Stomach smooth muscle (tissue), 2 donors: Measurements from ENCODE around the gene PEX5L.

Experiments
- H3K27ac ChIP-seq: one replicate; pipeline ENCODE4 v1.7.0; 2013; ENCODE audit warnings: mild to moderate bottlenecking, low read length, inconsistent platforms
- H3K27me3 ChIP-seq, 2 donors: one replicate each; pipeline ENCODE4 v1.7.0; 2013; ENCODE audit warnings: low read length in 2 of 2; ENCODE audit not compliant: insufficient read depth in 2 of 2, control insufficient read depth in 1 of 2
- H3K36me3 ChIP-seq, 2 donors: one replicate each; pipeline ENCODE4 v1.7.0; 2013; ENCODE audit warnings: low read length in 2 of 2; ENCODE audit not compliant: control insufficient read depth in 2 of 2, insufficient read depth in 2 of 2
- H3K4me1 ChIP-seq: one replicate; pipeline ENCODE4 v1.7.0; 2013; ENCODE audit warnings: low read length; ENCODE audit not compliant: control insufficient read depth, insufficient read depth
- H3K4me3 ChIP-seq, 2 donors: one replicate each; pipeline ENCODE4 v1.7.0; 2013; ENCODE audit warnings: low read length in 2 of 2
- H3K9ac ChIP-seq, 2 donors: one replicate each; pipeline ENCODE4 v1.7.0; 2013; ENCODE audit warnings: low read length in 2 of 2, mild to moderate bottlenecking in 1 of 2
- H3K9me3 ChIP-seq, 2 donors: one replicate each; pipeline ENCODE4 v1.7.0; 2013; ENCODE audit warnings: low read length in 2 of 2; ENCODE audit not compliant: control insufficient read depth in 2 of 2
- donor health status: healthy.
- donor health status: Pancreatic carcinoma.

Gene PEX5L

GRCh38 chr3:179765396-179765795 is 271.3 kb downstream of the PEX5L start:
- Histone ChIP-seq H3K4me1 (no peaks in the 10 kb centered on the region), H3K4me3 (no peak overlapping the region), H3K36me3 (peaks cover 18 to 29% of the 10 kb centered on the region in 2 donors), H3K9me3 (no peaks in the 10 kb centered on the region), H3K27ac (no peak overlapping the region), H3K27me3 (no peaks in the 10 kb centered on the region), H3K9ac (no peak overlapping the region)

- Histone ChIP-seq H3K36me3 (peaks cover 10 to 20% of the 10 kb centered on the region in 2 donors), H3K4me3 (no peak overlapping the region), H3K27me3 (no peaks in the 10 kb centered on the region), H3K4me1 (no peaks in the 10 kb centered on the region), H3K9ac (no peak overlapping the region), H3K9me3 (no peaks in the 10 kb centered on the region), H3K27ac (no peak overlapping the region)
Measured at GRCh38 chr3:179760944-179761343, 275.8 kb downstream of the PEX5L start.

GRCh38 chr3:179750720-179751328 is 285.9 kb downstream of the PEX5L start:
- Histone ChIP-seq H3K36me3 (peaks cover 9 to 11% of the 10 kb centered on the region in 2 donors), H3K9ac (no peak overlapping the region), H3K4me3 (no peak overlapping the region)

DNA sequence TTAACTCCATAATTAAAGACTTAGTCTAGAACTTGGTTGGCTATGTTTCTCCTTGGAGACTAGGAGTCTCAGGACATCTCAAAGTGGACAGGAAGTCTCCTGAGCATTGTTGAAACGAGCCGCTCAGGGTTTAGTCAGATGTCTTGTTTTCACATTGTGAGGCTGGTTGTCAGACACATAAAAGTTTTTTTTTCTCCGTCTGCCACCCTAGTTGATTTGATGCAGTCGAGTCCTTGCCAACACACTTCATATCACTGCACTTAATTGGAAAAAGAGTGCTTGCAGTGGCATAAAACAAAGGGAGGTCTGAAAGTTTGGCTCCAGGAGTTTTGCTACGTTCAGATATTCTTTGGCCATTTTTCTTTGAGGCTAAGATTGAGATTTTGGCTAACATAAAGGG is 291.0 kb downstream of the PEX5L start:
- Histone ChIP-seq H3K27me3 (no peaks in the 10 kb centered on the region), H3K9me3 (no peaks in the 10 kb centered on the region), H3K4me1 (no peaks in the 10 kb centered on the region), H3K27ac (no peak overlapping the region), H3K9ac (no peak overlapping the region), H3K36me3 (peaks cover 12 to 20% of the 10 kb centered on the region in 2 donors), H3K4me3 (no peak overlapping the region)

More at GRCh38 chr3:179750720-179751328, 285.9 kb downstream of the PEX5L start:
- Histone ChIP-seq H3K9me3 (no peaks in the 10 kb centered on the region), H3K27ac (no peak overlapping the region), H3K27me3 (no peaks in the 10 kb centered on the region), H3K4me1 (no peaks in the 10 kb centered on the region)

- H3K4me1 ChIP-seq = no peaks in the 10 kb centered on the region
- H3K27ac ChIP-seq = no peak overlapping the region
- H3K27me3 ChIP-seq = no peaks in the 10 kb centered on the region
- no peak overlapping the region for H3K9ac ChIP-seq
- no peaks in the 10 kb centered on the region for H3K9me3 ChIP-seq
- no peak overlapping the region for H3K4me3 ChIP-seq
- H3K36me3 ChIP-seq = peaks cover 15 to 20% of the 10 kb centered on the region in 2 donors
Measured at GRCh38 chr3:179745079-179745478, 291.7 kb downstream of the PEX5L start.
